CD14-positive monocyte (primary cell): ENCODE data around the gene LRRC4. TPM values are rescaled to one million over a fixed set of nuclear protein-coding genes. Genes with fewer than 3 reads are reported as not detected.

Experiments used
- DNase-seq, 3 donors: peaks; one replicate each; pipeline ENCODE4 v3.0.0-alpha.2; 2011 to 2022
- H2AFZ ChIP-seq: 2 replicates; pipeline ENCODE4 v1.6.0; 2012; ENCODE audit warnings: mild to moderate bottlenecking, low read depth, low read length, inconsistent platforms; ENCODE audit not compliant: insufficient read depth, poor library complexity, severe bottlenecking
- H3K27ac ChIP-seq, 2 donors: 1 replicate in 1 of 2; 2 replicates in 1 of 2; pipeline ENCODE4 v1.5.1; 2012 to 2013; ENCODE audit warnings: low read length in 2 of 2, control low read depth in 1 of 2, inconsistent platforms in 1 of 2, low read depth in 1 of 2, mild to moderate bottlenecking in 1 of 2
- H3K27me3 ChIP-seq, 2 donors: one replicate each; pipeline versions ENCODE4 v1.6.0 to v1.6.1; 2011 to 2013; ENCODE audit warnings: low read length in 2 of 2; ENCODE audit not compliant: control insufficient read depth in 2 of 2, insufficient read depth in 2 of 2
- H3K36me3 ChIP-seq, 2 donors: replicated peaks in 1 of 2; 1 replicate in 1 of 2; 2 replicates in 1 of 2; pipeline versions ENCODE4 v1.5.1 to v1.6.1; 2012 to 2013; ENCODE audit warnings: low read length in 2 of 2, control low read depth in 1 of 2, inconsistent platforms in 1 of 2, mild to moderate bottlenecking in 1 of 2; ENCODE audit not compliant: insufficient read depth in 2 of 2, control insufficient read depth in 1 of 2
- H3K4me1 ChIP-seq, 2 donors: 1 replicate in 1 of 2; 2 replicates in 1 of 2; pipeline versions ENCODE4 v1.5.1 to v1.6.1; 2012 to 2013; ENCODE audit warnings: low read length in 2 of 2, control low read depth in 1 of 2, inconsistent platforms in 1 of 2, mild to moderate bottlenecking in 1 of 2, moderate library complexity in 1 of 2; ENCODE audit not compliant: insufficient read depth in 2 of 2, control insufficient read depth in 1 of 2
- H3K4me2 ChIP-seq: replicated peaks from 2 replicates; pipeline ENCODE3; 2012; ENCODE audit warnings: low read length, moderate library complexity, mild to moderate bottlenecking; ENCODE audit not compliant: poor library complexity, severe bottlenecking; ENCODE audit errors: extremely low read depth
- H3K4me3 ChIP-seq, 3 experiments: fragments of 200-600 bp in 1 of 3; sonication (generic) in 1 of 3; replicated peaks in 1 of 3; 1 replicate in 2 of 3; 2 replicates in 1 of 3; pipeline ENCODE4 v1.5.1; 2011 to 2013; ENCODE audit warnings: low read length in 3 of 3, mild to moderate bottlenecking in 3 of 3, control low read depth in 2 of 3, low read depth in 2 of 3, inconsistent platforms in 1 of 3, moderate library complexity in 1 of 3
- H3K79me2 ChIP-seq: 2 replicates; pipeline ENCODE4 v1.6.0; 2012; ENCODE audit warnings: mild to moderate bottlenecking, control low read depth, inconsistent platforms, low read length, moderate library complexity; ENCODE audit not compliant: insufficient read depth
- H3K9ac ChIP-seq: 2 replicates; pipeline ENCODE4 v1.6.0; 2017; ENCODE audit warnings: low read length, mild to moderate bottlenecking; ENCODE audit not compliant: insufficient read depth, poor library complexity, severe bottlenecking
- H3K9me3 ChIP-seq, 2 donors: replicated peaks in 1 of 2; 1 replicate in 1 of 2; 2 replicates in 1 of 2; pipeline versions ENCODE4 v1.5.1 to v1.6.1; 2012 to 2013; ENCODE audit warnings: low read length in 2 of 2, control low read depth in 1 of 2; ENCODE audit not compliant: control insufficient read depth in 1 of 2, insufficient read depth in 1 of 2
- H4K20me1 ChIP-seq: 2 replicates; pipeline ENCODE4 v1.6.0; 2012; ENCODE audit warnings: mild to moderate bottlenecking, low read length, control low read depth, moderate library complexity; ENCODE audit not compliant: insufficient read depth
- H3K27ac Mint-ChIP-seq, 7 donors: one replicate each; pipeline ENCODE4 v1.8.0; 2020; ENCODE audit warnings: mild to moderate bottlenecking in 7 of 7, mixed read lengths in 7 of 7, moderate library complexity in 6 of 7, inconsistent platforms in 2 of 7
- H3K27me3 Mint-ChIP-seq, 3 donors: one replicate each; pipeline ENCODE4 v1.8.0; 2021 to 2022; ENCODE audit warnings: low read depth in 3 of 3, mild to moderate bottlenecking in 3 of 3, mixed read lengths in 3 of 3, moderate library complexity in 3 of 3, inconsistent platforms in 1 of 3
- H3K36me3 Mint-ChIP-seq, 2 donors: one replicate each; pipeline ENCODE4 v1.8.0; 2020; ENCODE audit warnings: mixed read lengths in 2 of 2, inconsistent platforms in 1 of 2, mild to moderate bottlenecking in 1 of 2
- H3K4me1 Mint-ChIP-seq: one replicate; pipeline ENCODE4 v1.8.0; 2020; ENCODE audit warnings: mild to moderate bottlenecking, mixed read lengths
- H3K4me3 Mint-ChIP-seq, 2 donors: one replicate each; pipeline ENCODE4 v1.8.0; 2020; ENCODE audit warnings: mild to moderate bottlenecking in 2 of 2, mixed read lengths in 2 of 2, moderate library complexity in 1 of 2
- H3K9me3 Mint-ChIP-seq, 7 donors: one replicate each; pipeline ENCODE4 v1.8.0; 2020 to 2022; ENCODE audit warnings: mixed read lengths in 7 of 7, mild to moderate bottlenecking in 6 of 7, moderate library complexity in 6 of 7, inconsistent platforms in 2 of 7
- WGBS: methylation state at CpG from one replicate; pipeline ENCODE4 v1.1.5; 2013; ENCODE audit warnings: missing lambda C conversion rate; ENCODE audit not compliant: insufficient coverage; 5-methylcytosine and 5-hydroxymethylcytosine counted together
- intact Hi-C, 2 donors: fragments of 100-400 bp; cut with micrococcal nuclease; formaldehyde crosslinking; loops; one replicate each; pipeline versions ENCODE4 v1.15.0 to v1.15.1; 2023
- polyA plus RNA-seq, 3 donors: library from polyadenylated mRNA; depleted of rRNA in 1 of 3; unstranded in 2 of 3; stranded (reverse) in 1 of 3; fragments of 300-500 nt in 2 of 3; fragments of >200 nt in 1 of 3; fragmentation: Illumina TruSeq in 2 of 3; gene quantifications; 1 replicate in 2 of 3; 2 replicates in 1 of 3; pipeline ENCODE4 v1.2.3, GENCODE V29; 2012 to 2021
- TF ChIP-seq, protein P1 (sequence below): fragments of 200-600 bp; IDR thresholded peaks from one replicate; pipeline ENCODE4 v1.8.0; 2022; ENCODE audit warnings: antibody characterized with exemption, mild to moderate bottlenecking

The LRRC4 gene
- polyA plus RNA-seq, 3 donors = 0.12 to 3.3 (median 0.91) TPM

DNA sequence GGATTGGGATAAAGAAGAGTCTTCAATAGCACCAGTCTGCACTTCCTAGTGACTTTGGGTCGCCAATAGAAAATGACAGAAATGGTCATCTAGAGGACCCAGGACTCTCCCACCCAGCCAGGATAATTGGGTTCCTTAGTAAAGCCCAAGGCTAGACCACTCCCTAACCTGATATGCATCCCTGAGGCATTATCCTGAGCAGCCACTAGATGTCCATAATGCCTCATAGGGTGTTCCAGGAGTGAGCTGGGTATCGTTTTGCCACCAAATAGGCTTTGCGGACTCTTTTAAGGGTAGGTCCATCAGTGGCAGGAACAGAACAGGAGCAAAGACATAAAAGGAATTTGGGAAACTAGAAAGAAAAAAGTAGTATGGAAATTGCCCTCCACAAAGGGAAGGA, 4.5 kb upstream of the LRRC4 start:
- peaks cover 7 to 17% (median 8%) of the 10 kb centered on the region in 3 donors for H3K27me3 Mint-ChIP-seq
- H3K9me3 ChIP-seq = no peaks in the 10 kb centered on the region
- H3K9me3 Mint-ChIP-seq = no peaks in the 10 kb centered on the region
- peaks cover 5% of the 10 kb centered on the region for H3K79me2 ChIP-seq
- H3K4me1 ChIP-seq = peaks cover 8 to 9% of the 10 kb centered on the region in 2 donors
- no peak overlapping the region for H3K9ac ChIP-seq
- no peak overlapping the region for H3K4me3 ChIP-seq
- no peak overlapping the region for H3K27ac ChIP-seq
- no CpG with 5 or more reads among the region's 3 CpGs for WGBS
- H3K36me3 Mint-ChIP-seq = peaks cover 12 to 22% of the 10 kb centered on the region in 2 donors
- intact Hi-C loops = loop anchor here in 1 of 2 donors (10.0 kb wide), 1 partner anchor 179 kb away; no protein-coding TSS in a partner anchor
- H3K27me3 ChIP-seq = peaks cover 5 to 6% of the 10 kb centered on the region in 2 donors
- TF ChIP-seq, protein P1, sequence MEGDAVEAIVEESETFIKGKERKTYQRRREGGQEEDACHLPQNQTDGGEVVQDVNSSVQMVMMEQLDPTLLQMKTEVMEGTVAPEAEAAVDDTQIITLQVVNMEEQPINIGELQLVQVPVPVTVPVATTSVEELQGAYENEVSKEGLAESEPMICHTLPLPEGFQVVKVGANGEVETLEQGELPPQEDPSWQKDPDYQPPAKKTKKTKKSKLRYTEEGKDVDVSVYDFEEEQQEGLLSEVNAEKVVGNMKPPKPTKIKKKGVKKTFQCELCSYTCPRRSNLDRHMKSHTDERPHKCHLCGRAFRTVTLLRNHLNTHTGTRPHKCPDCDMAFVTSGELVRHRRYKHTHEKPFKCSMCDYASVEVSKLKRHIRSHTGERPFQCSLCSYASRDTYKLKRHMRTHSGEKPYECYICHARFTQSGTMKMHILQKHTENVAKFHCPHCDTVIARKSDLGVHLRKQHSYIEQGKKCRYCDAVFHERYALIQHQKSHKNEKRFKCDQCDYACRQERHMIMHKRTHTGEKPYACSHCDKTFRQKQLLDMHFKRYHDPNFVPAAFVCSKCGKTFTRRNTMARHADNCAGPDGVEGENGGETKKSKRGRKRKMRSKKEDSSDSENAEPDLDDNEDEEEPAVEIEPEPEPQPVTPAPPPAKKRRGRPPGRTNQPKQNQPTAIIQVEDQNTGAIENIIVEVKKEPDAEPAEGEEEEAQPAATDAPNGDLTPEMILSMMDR = peak; percentile 5
- H3K4me3 Mint-ChIP-seq = no peak overlapping the region
- no peak for DNase-seq
- H3K4me2 ChIP-seq = no peak overlapping the region
- H4K20me1 ChIP-seq = peaks cover 56% of the 10 kb centered on the region
- H3K27ac Mint-ChIP-seq = no peak overlapping the region
- H2AFZ ChIP-seq = no peak overlapping the region
- H3K36me3 ChIP-seq = peaks cover 0 to 13% of the 10 kb centered on the region in 2 donors
- peaks cover 11% of the 10 kb centered on the region for H3K4me1 Mint-ChIP-seq

DNA sequence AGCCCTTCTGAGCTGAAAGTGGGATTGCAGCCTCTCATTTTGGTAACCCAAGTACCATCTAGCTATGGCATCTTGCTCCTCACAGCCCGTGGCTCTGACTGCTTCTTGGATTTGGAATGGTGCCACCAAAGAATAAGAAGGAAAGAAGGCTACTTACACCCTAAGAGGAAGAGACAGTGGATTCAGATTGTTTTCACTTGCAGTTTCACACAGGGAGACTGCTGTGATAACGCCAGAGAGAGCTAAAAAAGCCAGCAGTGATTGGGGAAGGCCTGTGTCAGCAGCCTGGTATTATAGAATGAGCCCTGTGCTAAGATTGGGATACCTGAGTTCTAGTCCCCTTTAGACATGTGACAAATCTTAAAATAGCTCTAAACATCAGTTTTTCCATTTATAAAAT, 3.6 kb upstream of the LRRC4 start:
- no peak overlapping the region for H3K4me2 ChIP-seq
- H3K27ac Mint-ChIP-seq = no peak overlapping the region
- H3K27me3 ChIP-seq = peaks cover 5 to 6% of the 10 kb centered on the region in 2 donors
- peaks cover 57% of the 10 kb centered on the region for H4K20me1 ChIP-seq
- TF ChIP-seq, protein P1 = no peak
- peaks cover 0 to 17% of the 10 kb centered on the region in 2 donors for H3K36me3 ChIP-seq
- no peak overlapping the region for H3K4me3 ChIP-seq
- H3K9me3 Mint-ChIP-seq = peaks cover 0 to 2% (median 0%) of the 10 kb centered on the region in 7 donors
- no peak overlapping the region for H3K27ac ChIP-seq
- intact Hi-C loops = loop anchor here in 1 of 2 donors (10.0 kb wide), 1 partner anchor 180 kb away; no protein-coding TSS in a partner anchor
- no peak overlapping the region for H3K4me3 Mint-ChIP-seq
- no peaks in the 10 kb centered on the region for H3K9me3 ChIP-seq
- H3K27me3 Mint-ChIP-seq = peaks cover 7 to 25% (median 17%) of the 10 kb centered on the region in 3 donors
- peaks cover 18% of the 10 kb centered on the region for H3K4me1 Mint-ChIP-seq
- H3K9ac ChIP-seq = no peak overlapping the region
- no peak overlapping the region for H2AFZ ChIP-seq
- no peak for DNase-seq
- H3K36me3 Mint-ChIP-seq = peaks cover 13 to 26% of the 10 kb centered on the region in 2 donors
- no CpG with 5 or more reads among the region's 2 CpGs for whole genome bisulfite sequencing
- H3K4me1 ChIP-seq = peaks cover 16 to 18% of the 10 kb centered on the region in 2 donors
- H3K79me2 ChIP-seq = peaks cover 13% of the 10 kb centered on the region
